ENCODE data around the gene PLXNA4. TPM values are rescaled to one million over a fixed set of nuclear protein-coding genes. Genes with fewer than 3 reads are reported as not detected.

PLXNA4 gene
- total and polyA plus RNA-seq, 4 donors = 0.04 to 1.1 (median 0.41) TPM

DNA sequence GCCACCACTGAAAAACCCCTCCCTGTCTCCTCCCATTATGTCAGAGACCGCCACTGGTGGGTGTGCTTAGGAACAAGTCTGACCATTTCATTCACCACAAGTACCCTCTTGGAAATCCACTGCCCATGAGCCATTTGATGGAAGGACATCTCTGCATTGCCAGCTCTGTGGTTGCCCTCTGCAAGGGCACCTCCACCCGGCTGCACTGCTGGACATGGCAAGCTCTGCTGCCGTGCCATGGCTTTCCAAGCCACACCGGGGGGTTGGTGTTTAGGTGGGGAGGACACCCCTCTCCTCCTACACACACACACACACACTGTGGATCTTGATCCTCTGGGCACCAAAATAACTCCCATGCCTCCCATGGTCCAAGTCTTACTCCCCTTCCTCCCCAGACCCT is 5.2 kb upstream of the PLXNA4 start:
- Histone ChIP-seq H3K4me3 (ENCODE audit: low read depth in 1 of 3, low read length in 3 of 3) (no peak overlapping the region), H3K27me3 (ENCODE audit: control insufficient read depth in 4 of 4, insufficient read depth in 4 of 4, low read length in 3 of 4) (no peaks in the 10 kb centered on the region), H3K9me3 (ENCODE audit: control insufficient read depth in 4 of 4, low read length in 3 of 4) (no peaks in the 10 kb centered on the region), H3K36me3 (ENCODE audit: control insufficient read depth in 4 of 4, insufficient read depth in 3 of 4, low read depth in 1 of 4, low read length in 3 of 4) (no peaks in the 10 kb centered on the region), H3K27ac (ENCODE audit: low read depth in 1 of 2, low read length in 2 of 2) (no peak overlapping the region), H3K4me1 (ENCODE audit: control insufficient read depth in 4 of 4, insufficient read depth in 4 of 4, low read length in 3 of 4) (peaks cover 2 to 7% (median 2%) of the 10 kb centered on the region in 4 donors), H3K9ac (ENCODE audit: low read depth in 1 of 2, low read length in 2 of 2) (no peak overlapping the region)
- 84% methylated on average over 4 of the region's 4 CpGs for WGBS
- DNase-seq (ENCODE audit: low spot score) = no peak
- no peak for TF ChIP-seq GABPA (IDR thresholded peaks at IDR 0.05 in 1 of 2, conservative IDR thresholded peaks at IDR 0.05 in 1 of 2)
- no peak for TF ChIP-seq JUND (IDR thresholded peaks at IDR 0.05)
- no peak for TF ChIP-seq RXRA (IDR thresholded peaks at IDR 0.05)
- TF ChIP-seq, protein P1, sequence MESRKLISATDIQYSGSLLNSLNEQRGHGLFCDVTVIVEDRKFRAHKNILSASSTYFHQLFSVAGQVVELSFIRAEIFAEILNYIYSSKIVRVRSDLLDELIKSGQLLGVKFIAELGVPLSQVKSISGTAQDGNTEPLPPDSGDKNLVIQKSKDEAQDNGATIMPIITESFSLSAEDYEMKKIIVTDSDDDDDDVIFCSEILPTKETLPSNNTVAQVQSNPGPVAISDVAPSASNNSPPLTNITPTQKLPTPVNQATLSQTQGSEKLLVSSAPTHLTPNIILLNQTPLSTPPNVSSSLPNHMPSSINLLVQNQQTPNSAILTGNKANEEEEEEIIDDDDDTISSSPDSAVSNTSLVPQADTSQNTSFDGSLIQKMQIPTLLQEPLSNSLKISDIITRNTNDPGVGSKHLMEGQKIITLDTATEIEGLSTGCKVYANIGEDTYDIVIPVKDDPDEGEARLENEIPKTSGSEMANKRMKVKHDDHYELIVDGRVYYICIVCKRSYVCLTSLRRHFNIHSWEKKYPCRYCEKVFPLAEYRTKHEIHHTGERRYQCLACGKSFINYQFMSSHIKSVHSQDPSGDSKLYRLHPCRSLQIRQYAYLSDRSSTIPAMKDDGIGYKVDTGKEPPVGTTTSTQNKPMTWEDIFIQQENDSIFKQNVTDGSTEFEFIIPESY (IDR thresholded peaks at IDR 0.05) = no peak
- TF ChIP-seq NR2F2 (IDR thresholded peaks at IDR 0.05) = no peak
- TF ChIP-seq EGR1 (IDR thresholded peaks at IDR 0.05; ENCODE audit: low read depth in 2 of 2) = no peak
- no peak for TF ChIP-seq SP1 (IDR thresholded peaks at IDR 0.05)
- no peak for TF ChIP-seq HNF4G (IDR thresholded peaks at IDR 0.05)
- TF ChIP-seq, protein P2, sequence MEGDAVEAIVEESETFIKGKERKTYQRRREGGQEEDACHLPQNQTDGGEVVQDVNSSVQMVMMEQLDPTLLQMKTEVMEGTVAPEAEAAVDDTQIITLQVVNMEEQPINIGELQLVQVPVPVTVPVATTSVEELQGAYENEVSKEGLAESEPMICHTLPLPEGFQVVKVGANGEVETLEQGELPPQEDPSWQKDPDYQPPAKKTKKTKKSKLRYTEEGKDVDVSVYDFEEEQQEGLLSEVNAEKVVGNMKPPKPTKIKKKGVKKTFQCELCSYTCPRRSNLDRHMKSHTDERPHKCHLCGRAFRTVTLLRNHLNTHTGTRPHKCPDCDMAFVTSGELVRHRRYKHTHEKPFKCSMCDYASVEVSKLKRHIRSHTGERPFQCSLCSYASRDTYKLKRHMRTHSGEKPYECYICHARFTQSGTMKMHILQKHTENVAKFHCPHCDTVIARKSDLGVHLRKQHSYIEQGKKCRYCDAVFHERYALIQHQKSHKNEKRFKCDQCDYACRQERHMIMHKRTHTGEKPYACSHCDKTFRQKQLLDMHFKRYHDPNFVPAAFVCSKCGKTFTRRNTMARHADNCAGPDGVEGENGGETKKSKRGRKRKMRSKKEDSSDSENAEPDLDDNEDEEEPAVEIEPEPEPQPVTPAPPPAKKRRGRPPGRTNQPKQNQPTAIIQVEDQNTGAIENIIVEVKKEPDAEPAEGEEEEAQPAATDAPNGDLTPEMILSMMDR (IDR thresholded peaks at IDR 0.05; ENCODE audit: low read depth, low read length, missing input control) = no peak
- TF ChIP-seq, protein P3, sequence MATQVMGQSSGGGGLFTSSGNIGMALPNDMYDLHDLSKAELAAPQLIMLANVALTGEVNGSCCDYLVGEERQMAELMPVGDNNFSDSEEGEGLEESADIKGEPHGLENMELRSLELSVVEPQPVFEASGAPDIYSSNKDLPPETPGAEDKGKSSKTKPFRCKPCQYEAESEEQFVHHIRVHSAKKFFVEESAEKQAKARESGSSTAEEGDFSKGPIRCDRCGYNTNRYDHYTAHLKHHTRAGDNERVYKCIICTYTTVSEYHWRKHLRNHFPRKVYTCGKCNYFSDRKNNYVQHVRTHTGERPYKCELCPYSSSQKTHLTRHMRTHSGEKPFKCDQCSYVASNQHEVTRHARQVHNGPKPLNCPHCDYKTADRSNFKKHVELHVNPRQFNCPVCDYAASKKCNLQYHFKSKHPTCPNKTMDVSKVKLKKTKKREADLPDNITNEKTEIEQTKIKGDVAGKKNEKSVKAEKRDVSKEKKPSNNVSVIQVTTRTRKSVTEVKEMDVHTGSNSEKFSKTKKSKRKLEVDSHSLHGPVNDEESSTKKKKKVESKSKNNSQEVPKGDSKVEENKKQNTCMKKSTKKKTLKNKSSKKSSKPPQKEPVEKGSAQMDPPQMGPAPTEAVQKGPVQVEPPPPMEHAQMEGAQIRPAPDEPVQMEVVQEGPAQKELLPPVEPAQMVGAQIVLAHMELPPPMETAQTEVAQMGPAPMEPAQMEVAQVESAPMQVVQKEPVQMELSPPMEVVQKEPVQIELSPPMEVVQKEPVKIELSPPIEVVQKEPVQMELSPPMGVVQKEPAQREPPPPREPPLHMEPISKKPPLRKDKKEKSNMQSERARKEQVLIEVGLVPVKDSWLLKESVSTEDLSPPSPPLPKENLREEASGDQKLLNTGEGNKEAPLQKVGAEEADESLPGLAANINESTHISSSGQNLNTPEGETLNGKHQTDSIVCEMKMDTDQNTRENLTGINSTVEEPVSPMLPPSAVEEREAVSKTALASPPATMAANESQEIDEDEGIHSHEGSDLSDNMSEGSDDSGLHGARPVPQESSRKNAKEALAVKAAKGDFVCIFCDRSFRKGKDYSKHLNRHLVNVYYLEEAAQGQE (IDR thresholded peaks at IDR 0.05) = no peak
- TF ChIP-seq HNF4A (conservative IDR thresholded peaks at IDR 0.05) = no peak
- no peak for TF ChIP-seq FOXA2 (IDR thresholded peaks at IDR 0.05)
- TF ChIP-seq YY1 (IDR thresholded peaks at IDR 0.05) = no peak
- TF ChIP-seq, protein P4, sequence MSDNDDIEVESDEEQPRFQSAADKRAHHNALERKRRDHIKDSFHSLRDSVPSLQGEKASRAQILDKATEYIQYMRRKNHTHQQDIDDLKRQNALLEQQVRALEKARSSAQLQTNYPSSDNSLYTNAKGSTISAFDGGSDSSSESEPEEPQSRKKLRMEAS (IDR thresholded peaks at IDR 0.05) = no peak
- TF ChIP-seq, protein P5, sequence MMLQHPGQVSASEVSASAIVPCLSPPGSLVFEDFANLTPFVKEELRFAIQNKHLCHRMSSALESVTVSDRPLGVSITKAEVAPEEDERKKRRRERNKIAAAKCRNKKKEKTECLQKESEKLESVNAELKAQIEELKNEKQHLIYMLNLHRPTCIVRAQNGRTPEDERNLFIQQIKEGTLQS (IDR thresholded peaks at IDR 0.05) = no peak
- no peak for TF ChIP-seq RAD21 (IDR thresholded peaks at IDR 0.05)
